PFSK-1 (cell line): ENCODE measurements around the gene GRK5.

Experiments used
- POLR2AphosphoS5 ChIP-seq: IDR thresholded peaks from 2 replicates; pipeline ENCODE4 v1.6.1; 2012; ENCODE audit warnings: low read depth, mild to moderate bottlenecking, control low read depth, low read length, moderate library complexity
- SIN3A ChIP-seq: IDR thresholded peaks from 2 replicates; pipeline ENCODE4 v1.6.1; 2012; ENCODE audit warnings: mild to moderate bottlenecking, low read length, moderate library complexity, borderline replicate concordance; ENCODE audit not compliant: insufficient read depth
- TAF1 ChIP-seq: IDR thresholded peaks from 2 replicates; pipeline ENCODE4 v1.6.1; 2012; ENCODE audit warnings: low read length, control low read depth, borderline replicate concordance; ENCODE audit not compliant: insufficient read depth

GRCh38 chr10:119481781-119482426, 274.5 kb downstream of the GRK5 start:
- TF ChIP-seq TAF1, result no peak
- TF ChIP-seq POLR2AphosphoS5, result no peak
- TF ChIP-seq SIN3A, result no peak
